GM12801 (cell line): Measurements from ENCODE around the gene SUPT5H.

Experiments used
- TF ChIP-seq, protein P1 (sequence below): IDR thresholded peaks from one replicate; pipeline ENCODE4 v1.5.1; 2011; ENCODE audit warnings: control low read depth; ENCODE audit not compliant: insufficient read length; ENCODE audit errors: extremely low read depth

SUPT5H gene

GRCh38 chr19:39497996-39498797 lies 52.8 kb downstream of the SUPT5H start:
- TF ChIP-seq, protein P1, sequence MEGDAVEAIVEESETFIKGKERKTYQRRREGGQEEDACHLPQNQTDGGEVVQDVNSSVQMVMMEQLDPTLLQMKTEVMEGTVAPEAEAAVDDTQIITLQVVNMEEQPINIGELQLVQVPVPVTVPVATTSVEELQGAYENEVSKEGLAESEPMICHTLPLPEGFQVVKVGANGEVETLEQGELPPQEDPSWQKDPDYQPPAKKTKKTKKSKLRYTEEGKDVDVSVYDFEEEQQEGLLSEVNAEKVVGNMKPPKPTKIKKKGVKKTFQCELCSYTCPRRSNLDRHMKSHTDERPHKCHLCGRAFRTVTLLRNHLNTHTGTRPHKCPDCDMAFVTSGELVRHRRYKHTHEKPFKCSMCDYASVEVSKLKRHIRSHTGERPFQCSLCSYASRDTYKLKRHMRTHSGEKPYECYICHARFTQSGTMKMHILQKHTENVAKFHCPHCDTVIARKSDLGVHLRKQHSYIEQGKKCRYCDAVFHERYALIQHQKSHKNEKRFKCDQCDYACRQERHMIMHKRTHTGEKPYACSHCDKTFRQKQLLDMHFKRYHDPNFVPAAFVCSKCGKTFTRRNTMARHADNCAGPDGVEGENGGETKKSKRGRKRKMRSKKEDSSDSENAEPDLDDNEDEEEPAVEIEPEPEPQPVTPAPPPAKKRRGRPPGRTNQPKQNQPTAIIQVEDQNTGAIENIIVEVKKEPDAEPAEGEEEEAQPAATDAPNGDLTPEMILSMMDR: no peak

- TF ChIP-seq, protein P1: no peak
Observed at GRCh38 chr19:39498798-39499642, 53.6 kb downstream of the SUPT5H start, which contains the start of gene DLL3. Gene DLL3 (plus strand): TSS chr19:39498947. CDS start chr19:39498975, 28 bp downstream.

DNA sequence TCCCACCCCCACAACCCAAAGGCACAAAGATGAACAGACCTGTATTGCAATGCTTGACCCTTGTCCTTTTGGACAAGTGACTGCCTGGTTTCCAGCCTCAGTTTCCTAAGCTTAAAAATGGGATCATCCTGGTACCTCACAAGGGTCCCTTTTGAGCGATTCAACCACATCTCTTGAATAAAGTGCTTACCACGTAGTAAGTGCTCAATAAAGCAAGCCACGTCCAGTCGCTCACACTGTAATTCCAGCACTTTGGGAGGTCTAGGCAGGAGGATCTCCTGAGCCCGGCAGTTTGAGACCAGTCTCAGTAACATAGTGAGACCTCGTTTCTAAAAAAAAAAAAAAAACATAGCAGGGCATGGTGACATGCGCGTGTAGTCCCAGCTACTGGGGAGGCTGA lies 54.5 kb downstream of the SUPT5H start:
- TF ChIP-seq, protein P1: no peak

GRCh38 chr19:39500543-39500942 lies 55.2 kb downstream of the SUPT5H start:
- TF ChIP-seq, protein P1: no peak

DNA sequence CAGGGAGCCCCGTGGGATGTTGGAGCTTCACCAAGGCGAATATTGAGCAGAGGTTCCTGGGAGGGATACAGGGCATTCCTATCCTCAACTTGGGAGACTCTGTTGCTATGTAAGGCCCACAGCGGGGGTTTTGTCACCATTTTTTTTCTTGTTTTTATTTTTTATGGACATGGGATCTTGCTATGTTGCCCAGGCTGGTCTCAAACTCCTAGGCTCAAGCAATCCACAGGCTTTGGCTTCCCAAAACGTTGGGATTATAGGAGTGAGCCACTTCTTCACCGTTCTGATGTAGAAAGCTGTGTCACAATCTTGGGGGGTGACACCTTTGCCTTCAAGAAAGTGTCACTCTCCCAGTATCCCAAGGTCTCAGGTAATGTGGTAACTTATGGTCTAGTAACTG lies 56.0 kb downstream of the SUPT5H start:
- TF ChIP-seq, protein P1: no peak

DNA sequence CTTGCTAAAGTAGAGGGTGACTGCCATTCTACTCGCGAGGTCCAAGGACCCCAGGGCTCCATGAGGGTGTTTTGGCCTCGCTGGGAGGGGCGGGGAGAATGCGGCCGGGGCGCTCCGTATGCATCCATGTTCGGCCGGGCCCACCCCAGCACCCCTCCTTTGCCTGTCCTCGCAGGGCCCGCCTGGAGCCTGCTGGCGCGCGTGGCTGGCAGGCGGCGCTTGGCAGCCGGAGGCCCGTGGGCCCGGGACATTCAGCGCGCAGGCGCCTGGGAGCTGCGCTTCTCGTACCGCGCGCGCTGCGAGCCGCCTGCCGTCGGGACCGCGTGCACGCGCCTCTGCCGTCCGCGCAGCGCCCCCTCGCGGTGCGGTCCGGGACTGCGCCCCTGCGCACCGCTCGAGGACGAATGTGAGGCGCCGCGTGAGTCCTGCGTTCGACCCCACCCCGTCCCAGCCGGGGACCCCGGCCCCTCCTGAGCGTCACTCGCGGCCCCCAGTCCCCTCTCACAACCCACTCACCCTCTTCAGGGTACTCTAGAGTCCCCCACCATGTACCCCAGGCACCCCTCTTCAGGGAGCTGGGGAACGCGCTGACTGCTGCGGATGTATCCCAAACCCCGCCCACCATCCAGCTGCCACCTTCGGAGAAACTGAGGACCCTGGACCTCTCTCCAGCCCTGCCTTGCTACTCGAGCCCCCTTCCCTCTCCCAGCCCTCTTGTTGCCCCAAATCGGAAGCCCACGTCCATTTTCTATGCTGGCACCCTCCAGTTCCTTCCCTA lies 57.4 kb downstream of the SUPT5H start:
- TF ChIP-seq, protein P1: no peak

GRCh38 chr19:39506598-39506943 lies 61.2 kb downstream of the SUPT5H start:
- TF ChIP-seq, protein P1: no peak
